ENCODE results near the gene SGSM2.

Gene SGSM2

DNA sequence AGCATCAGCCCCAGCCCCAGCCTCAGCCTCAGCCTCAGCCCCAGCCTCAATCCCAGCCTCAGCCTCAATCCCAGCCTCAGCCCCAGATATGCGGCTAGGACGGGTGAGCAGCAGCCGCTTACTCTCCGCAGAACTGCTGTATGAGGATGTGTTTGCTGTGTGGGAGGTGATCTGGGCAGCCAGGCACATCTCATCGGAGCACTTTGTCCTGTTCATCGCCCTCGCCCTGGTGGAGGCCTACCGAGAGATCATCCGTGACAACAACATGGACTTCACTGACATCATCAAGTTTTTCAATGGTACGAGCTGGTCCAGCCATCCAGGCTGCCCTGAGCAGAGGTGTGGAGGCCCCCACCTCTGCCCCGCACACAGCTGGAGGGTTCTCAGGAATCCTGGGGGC, 41.6 kb downstream of the SGSM2 start:
- TF ChIP-seq FOXP2 (optimal IDR thresholded peaks at IDR 0.05; ENCODE audit: borderline replicate concordance, extremely low read depth, extremely low read length, insufficient read depth) = no peak
- no peak for TF ChIP-seq SIN3A (IDR thresholded peaks at IDR 0.05; ENCODE audit: borderline replicate concordance, insufficient read depth, low read length)
- TF ChIP-seq TAF1 (IDR thresholded peaks at IDR 0.05; ENCODE audit: borderline replicate concordance, insufficient read depth, low read length) = no peak
- TF ChIP-seq POLR2AphosphoS5 (IDR thresholded peaks at IDR 0.05; ENCODE audit: low read depth, low read length) = no peak
- TF ChIP-seq, protein P1, sequence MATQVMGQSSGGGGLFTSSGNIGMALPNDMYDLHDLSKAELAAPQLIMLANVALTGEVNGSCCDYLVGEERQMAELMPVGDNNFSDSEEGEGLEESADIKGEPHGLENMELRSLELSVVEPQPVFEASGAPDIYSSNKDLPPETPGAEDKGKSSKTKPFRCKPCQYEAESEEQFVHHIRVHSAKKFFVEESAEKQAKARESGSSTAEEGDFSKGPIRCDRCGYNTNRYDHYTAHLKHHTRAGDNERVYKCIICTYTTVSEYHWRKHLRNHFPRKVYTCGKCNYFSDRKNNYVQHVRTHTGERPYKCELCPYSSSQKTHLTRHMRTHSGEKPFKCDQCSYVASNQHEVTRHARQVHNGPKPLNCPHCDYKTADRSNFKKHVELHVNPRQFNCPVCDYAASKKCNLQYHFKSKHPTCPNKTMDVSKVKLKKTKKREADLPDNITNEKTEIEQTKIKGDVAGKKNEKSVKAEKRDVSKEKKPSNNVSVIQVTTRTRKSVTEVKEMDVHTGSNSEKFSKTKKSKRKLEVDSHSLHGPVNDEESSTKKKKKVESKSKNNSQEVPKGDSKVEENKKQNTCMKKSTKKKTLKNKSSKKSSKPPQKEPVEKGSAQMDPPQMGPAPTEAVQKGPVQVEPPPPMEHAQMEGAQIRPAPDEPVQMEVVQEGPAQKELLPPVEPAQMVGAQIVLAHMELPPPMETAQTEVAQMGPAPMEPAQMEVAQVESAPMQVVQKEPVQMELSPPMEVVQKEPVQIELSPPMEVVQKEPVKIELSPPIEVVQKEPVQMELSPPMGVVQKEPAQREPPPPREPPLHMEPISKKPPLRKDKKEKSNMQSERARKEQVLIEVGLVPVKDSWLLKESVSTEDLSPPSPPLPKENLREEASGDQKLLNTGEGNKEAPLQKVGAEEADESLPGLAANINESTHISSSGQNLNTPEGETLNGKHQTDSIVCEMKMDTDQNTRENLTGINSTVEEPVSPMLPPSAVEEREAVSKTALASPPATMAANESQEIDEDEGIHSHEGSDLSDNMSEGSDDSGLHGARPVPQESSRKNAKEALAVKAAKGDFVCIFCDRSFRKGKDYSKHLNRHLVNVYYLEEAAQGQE (IDR thresholded peaks at IDR 0.05; ENCODE audit: insufficient read depth in 1 of 2, low read depth in 2 of 2, low read length in 2 of 2) = no peak

DNA sequence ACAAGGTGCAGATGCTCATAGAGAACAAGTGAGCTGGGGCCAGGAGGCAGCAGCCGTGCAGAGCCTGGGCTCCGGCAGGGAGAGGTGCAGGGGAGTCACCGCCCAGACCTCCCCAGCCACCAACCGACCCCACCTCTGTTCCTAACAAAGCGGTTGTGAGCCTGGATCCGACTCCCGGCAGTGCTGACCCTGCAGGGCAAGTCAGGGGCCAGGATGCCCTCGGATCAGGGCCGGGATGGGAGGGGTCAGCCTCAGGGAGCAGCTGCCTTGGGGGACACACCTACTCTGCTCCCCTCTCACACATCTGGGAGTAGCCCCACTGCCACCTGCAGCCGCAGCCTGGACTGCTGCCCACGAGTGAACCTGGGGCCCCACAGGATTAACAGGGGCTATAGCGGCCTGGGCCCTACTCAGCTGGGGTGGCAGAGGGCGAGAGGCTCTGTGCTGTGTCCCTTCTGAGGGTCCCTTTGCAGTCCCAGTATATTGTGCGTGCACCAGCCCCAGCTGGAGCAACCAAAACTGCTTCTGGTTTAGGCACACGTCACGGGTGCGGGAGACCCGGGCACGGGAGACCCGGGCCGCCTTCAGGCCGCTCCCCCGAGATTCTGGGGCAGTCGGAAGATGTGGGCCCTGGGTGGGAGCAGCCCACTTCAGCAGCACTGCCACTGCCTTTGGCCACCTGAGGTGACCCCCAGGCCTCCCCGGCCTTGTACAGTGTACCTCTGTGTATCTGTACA, 42.4 kb downstream of the SGSM2 start:
- TF ChIP-seq POLR2AphosphoS5 (IDR thresholded peaks at IDR 0.05; ENCODE audit: low read depth, low read length) (0 out of 2 replicates have a peak, but pooled peaks have one; percentile 22), TAF1 (IDR thresholded peaks at IDR 0.05; ENCODE audit: borderline replicate concordance, insufficient read depth, low read length) (no peak), SIN3A (IDR thresholded peaks at IDR 0.05; ENCODE audit: borderline replicate concordance, insufficient read depth, low read length) (no peak)

DNA sequence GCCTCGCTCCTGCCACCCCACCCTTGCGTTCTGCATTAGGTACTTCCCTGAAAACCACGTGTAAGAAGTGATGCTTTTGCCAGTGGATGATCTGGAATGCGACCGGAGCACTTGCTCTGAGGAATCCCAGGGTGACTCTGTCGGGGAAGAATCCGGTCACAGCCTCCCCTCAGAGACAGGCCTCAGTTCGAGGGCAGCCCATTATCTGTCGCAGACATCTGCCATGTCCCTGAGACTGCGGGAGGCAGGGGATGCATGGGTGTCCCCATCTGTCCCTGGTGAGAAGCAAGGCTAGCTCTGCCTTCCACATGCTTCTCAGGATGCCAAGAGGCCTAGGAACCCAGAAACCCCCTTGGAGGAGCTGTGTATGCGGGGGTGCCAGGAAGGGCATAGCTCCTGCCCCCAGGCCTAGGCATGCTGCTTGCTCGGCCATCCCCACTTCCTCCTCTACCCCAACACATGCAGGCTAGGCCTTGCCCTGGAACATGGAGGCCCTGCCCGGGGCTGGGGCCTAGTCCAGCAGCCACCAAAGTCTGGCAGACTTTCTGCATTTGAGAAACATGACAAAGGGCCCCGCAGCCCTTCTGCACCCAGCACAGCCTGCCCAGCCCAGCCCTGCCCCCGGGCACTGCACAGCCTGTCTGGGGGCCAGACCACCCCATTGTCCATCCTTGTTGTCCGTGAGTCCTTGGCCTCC, 43.1 kb downstream of the SGSM2 start:
- TF ChIP-seq FOXP2 (optimal IDR thresholded peaks at IDR 0.05; ENCODE audit: borderline replicate concordance, extremely low read depth, extremely low read length, insufficient read depth) = no peak
- no peak for TF ChIP-seq TAF1 (IDR thresholded peaks at IDR 0.05; ENCODE audit: borderline replicate concordance, insufficient read depth, low read length)
- no peak for TF ChIP-seq SIN3A (IDR thresholded peaks at IDR 0.05; ENCODE audit: borderline replicate concordance, insufficient read depth, low read length)
- no peak for TF ChIP-seq POLR2AphosphoS5 (IDR thresholded peaks at IDR 0.05; ENCODE audit: low read depth, low read length)
- TF ChIP-seq, protein P1 (IDR thresholded peaks at IDR 0.05; ENCODE audit: insufficient read depth in 1 of 2, low read depth in 2 of 2, low read length in 2 of 2) = no peak

DNA sequence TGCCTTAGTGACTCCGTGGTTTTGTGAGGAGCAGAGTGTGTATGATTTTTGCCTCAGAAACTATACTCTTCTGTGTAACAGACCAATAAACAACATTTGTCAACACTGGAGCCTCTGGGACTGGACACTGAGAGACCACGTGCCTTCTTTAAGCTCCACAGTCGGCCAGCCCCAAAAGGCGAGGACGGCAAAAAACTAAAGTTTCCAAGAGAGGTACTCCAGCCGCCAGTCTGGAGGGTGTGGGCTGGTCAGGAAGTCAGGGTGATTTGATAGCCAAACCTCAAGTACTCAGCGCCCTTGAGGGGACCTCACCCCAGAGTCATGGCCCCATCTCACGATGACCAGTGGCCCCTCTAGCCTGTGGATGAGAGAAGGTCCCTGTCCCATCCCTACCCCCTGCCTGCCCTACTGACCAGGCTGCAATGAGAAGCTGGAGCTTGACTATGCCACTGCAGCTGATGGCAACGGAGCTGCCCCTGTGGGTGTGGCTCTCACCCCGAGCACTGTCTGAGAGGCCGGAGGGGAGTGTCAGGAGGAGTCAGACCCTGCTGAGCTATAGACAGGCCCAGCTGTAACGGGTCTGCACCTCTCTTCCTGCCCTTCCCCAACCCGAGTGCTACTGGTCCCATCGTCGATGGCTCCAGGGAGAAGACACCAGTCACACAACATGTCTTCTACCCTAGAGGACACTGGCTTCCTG, 43.8 kb downstream of the SGSM2 start:
- 0 out of 2 replicates have a peak, but pooled peaks have one; percentile 11 for TF ChIP-seq POLR2AphosphoS5 (IDR thresholded peaks at IDR 0.05; ENCODE audit: low read depth, low read length)
- TF ChIP-seq, protein P1 (IDR thresholded peaks at IDR 0.05; ENCODE audit: insufficient read depth in 1 of 2, low read depth in 2 of 2, low read length in 2 of 2) = no peak

DNA sequence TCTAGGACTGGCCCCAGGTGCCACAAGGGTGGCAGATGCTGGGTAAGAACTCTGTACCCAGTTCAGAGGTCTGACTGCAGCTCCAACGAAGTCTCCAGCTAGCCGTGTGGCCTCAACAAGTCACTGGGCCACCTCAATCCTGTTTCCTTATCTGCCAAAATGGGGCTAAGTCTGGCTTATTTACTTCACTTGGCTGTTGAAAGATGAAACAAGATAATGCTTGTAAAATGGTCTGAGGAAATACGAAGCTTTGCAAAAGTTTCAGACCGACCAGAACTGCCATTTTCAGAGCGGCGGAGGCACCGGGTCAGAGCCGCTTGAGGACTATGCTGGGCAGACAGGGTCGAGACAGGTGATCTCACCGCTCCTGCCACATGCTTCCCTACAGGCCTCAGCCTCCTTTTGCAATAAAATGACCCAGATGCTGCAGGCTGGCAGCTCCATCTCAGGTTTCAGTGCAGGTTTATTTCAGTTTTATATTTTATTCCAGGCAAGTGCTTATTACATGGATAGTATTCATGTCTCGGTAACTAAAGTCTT, 46.4 kb downstream of the SGSM2 start:
- TF ChIP-seq POLR2AphosphoS5 (IDR thresholded peaks at IDR 0.05; ENCODE audit: low read depth, low read length) = no peak
- TF ChIP-seq SIN3A (IDR thresholded peaks at IDR 0.05; ENCODE audit: borderline replicate concordance, insufficient read depth, low read length) = no peak
- TF ChIP-seq TAF1 (IDR thresholded peaks at IDR 0.05; ENCODE audit: borderline replicate concordance, insufficient read depth, low read length) = no peak
- no peak for TF ChIP-seq FOXP2 (optimal IDR thresholded peaks at IDR 0.05; ENCODE audit: borderline replicate concordance, extremely low read depth, extremely low read length, insufficient read depth)
- TF ChIP-seq, protein P1 (IDR thresholded peaks at IDR 0.05; ENCODE audit: insufficient read depth in 1 of 2, low read depth in 2 of 2, low read length in 2 of 2) = no peak
